DND-41 (cell line): Measurements from ENCODE around the gene MAP3K15.

Source experiments
- EZH2 ChIP-seq: IDR thresholded peaks from 3 replicates; pipeline ENCODE4 v1.6.1; 2012; ENCODE audit warnings: borderline replicate concordance, low read depth, mild to moderate bottlenecking, moderate library complexity, low read length, inconsistent platforms; ENCODE audit not compliant: severe bottlenecking
- TF ChIP-seq, protein P1 (sequence below): IDR thresholded peaks from 2 replicates; pipeline ENCODE4 v1.5.1; 2012; ENCODE audit warnings: borderline replicate concordance, low read length, moderate library complexity, mild to moderate bottlenecking; ENCODE audit not compliant: poor library complexity, severe bottlenecking; ENCODE audit errors: extremely low read depth

DNA sequence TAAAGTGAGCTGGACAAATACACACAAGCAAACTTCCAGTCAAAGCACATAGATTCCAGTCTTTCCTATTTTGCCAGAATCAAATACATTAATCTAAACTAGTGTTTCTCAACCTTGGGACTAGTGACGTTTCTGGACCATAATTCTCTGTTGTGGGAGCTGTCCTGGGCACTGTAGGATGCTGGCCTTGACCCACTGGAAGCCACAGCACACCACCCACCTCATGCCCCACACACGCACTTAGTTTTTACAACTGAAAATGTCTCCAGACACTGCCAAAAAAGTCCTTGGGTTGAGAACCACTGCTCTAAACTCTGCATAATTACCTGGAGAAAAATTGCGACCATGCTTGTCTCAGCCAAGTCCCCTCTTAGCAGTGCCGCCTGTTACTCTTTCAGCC lies 57.6 kb downstream of the MAP3K15 start:
- TF ChIP-seq EZH2, result no peak
- TF ChIP-seq, protein P1, sequence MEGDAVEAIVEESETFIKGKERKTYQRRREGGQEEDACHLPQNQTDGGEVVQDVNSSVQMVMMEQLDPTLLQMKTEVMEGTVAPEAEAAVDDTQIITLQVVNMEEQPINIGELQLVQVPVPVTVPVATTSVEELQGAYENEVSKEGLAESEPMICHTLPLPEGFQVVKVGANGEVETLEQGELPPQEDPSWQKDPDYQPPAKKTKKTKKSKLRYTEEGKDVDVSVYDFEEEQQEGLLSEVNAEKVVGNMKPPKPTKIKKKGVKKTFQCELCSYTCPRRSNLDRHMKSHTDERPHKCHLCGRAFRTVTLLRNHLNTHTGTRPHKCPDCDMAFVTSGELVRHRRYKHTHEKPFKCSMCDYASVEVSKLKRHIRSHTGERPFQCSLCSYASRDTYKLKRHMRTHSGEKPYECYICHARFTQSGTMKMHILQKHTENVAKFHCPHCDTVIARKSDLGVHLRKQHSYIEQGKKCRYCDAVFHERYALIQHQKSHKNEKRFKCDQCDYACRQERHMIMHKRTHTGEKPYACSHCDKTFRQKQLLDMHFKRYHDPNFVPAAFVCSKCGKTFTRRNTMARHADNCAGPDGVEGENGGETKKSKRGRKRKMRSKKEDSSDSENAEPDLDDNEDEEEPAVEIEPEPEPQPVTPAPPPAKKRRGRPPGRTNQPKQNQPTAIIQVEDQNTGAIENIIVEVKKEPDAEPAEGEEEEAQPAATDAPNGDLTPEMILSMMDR, result no peak
